GM18870 (cell line): Measurements from ENCODE around the gene PCIF1.
"Not testable (repeated sequence)": the region's sequence is repeated elsewhere in the genome, so short reads cannot be mapped to it uniquely, and the experiment has no call there.

ENCODE experiments used
- ATAC-seq: cut with Tn5 transposase; IDR thresholded peaks from one replicate; pipeline ENCODE4 v1.9.1; 2021; ENCODE audit warnings: moderate library complexity; ENCODE audit not compliant: unreplicated experiment

The PCIF1 gene

DNA sequence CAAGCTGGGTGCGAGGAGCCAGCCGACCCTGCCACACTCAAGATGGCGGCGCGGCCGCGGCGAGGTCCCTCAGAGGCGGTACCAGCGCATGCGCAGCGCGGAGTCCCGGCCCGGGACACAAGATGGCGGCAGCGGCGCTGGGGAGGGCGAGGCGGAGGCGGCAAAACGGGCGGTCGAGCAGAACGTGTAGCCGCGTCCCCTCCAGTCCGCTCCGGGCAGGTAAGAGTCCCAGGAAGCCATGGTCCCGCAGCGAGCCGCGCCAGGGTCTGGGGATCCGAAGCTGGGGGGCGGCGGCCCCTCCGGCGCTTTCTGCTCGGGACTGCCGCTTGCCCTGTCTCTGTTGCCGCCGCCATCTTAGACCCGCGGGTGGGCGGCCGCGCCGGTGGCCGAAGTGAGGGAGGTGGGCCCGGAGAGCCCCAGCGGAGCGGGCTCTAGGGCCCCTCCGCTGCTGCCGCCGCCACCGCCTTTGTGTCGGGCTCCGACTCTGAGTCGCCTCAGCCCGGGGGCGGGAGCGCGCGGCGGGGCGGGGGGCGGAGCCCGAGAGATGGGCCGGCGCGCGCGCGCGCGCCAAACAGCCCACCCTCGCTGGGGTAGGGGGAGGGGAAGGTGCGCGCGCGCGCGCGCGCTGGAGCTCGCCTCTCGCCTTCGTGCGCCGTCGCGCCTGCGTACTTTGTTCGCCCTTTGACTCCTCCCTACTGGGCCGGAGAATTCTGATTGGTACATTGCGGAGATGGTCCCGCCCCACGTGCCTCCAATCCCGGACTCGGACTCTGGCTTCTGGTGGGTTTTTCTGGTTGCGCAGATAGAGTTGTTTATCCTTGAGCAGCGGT lies at the start of gene PCIF1:
TSS of gene PCIF1 (plus strand) at position 98 of the 830 bp plus-strand sequence. CDS start 4,317 bp downstream, outside the sequence.
- ATAC-seq, result peak; percentile 74

DNA sequence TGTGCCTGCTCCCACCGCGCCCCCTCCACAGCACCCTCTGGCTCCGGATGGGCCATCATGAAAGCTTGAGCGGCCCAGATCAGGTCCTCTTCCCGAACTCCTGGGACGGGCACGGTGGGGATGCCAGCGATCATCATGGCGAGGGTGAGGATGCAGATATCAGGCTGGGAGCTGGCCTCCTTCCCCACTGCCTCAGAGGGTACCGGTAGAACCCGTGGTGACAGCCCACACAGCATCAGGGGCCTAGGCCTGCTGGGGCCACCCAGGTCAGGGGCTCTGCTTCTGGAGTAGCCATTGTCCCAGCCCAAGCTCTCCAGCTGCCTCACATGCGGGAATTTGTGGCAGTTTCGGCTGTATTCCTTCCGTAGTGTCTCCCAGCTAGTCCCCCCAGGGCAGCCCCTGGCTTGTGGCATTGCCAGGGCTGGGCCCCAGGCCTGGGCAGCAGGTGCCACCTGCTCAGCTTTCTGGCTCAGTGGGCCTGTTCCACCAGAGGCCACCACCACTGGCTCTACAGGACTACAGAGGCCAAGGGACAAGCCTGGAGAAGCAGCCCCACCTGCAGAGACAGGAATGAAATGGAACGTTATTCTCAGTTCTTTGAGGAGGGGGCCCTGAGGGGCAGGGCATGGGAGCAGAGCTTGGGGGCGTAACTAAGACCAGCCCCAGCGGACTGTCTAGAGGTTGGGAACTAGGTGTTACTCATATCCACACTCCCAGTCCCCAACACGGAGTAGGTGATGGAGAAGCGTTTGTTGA lies 47.7 kb upstream of the PCIF1 start:
- no peak for ATAC-seq

DNA sequence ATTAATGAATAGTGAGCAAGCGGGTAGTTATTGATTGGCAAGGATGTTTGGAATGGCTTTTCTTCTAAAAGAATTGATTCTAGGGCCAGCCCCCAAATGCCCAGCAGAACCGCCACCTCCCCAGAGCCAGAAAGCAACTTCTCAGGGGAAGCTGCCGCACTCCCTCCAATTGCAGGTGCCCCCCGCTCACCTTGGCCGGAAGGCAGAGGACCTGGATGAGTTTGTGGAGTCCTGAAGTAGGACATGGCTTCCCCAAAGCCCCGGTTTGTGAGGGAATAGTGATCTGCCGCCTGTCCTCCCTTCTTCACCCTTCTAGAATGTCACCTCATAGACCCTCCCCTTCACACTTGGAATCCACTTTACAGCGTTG lies 47.2 kb upstream of the PCIF1 start, which contains the start of gene SPATA25:
TSS of gene SPATA25 (minus strand) at position 277 of the 370 bp plus-strand sequence. CDS start at position 245, 32 bp downstream.
- no peak for ATAC-seq

DNA sequence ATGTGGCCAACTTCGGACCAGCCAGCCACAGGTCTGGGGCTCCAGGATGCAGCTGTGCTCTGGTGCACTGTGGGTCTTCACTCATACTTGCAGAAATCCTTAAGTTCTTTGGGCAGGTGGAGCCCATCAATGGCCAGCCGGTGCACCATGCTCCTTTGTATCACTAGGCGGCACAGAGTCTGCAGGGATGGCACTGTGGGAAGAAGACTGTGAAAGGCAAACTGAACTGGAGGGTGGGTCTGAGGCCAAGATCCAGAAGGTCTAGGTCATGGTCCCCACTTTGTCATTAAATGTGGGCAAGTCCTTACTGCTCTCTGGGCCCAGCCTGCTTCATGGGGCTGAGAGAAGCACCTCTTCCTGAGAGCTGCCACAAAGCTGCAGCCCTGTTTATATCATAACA lies 45.8 kb upstream of the PCIF1 start:
- ATAC-seq, result no peak

DNA sequence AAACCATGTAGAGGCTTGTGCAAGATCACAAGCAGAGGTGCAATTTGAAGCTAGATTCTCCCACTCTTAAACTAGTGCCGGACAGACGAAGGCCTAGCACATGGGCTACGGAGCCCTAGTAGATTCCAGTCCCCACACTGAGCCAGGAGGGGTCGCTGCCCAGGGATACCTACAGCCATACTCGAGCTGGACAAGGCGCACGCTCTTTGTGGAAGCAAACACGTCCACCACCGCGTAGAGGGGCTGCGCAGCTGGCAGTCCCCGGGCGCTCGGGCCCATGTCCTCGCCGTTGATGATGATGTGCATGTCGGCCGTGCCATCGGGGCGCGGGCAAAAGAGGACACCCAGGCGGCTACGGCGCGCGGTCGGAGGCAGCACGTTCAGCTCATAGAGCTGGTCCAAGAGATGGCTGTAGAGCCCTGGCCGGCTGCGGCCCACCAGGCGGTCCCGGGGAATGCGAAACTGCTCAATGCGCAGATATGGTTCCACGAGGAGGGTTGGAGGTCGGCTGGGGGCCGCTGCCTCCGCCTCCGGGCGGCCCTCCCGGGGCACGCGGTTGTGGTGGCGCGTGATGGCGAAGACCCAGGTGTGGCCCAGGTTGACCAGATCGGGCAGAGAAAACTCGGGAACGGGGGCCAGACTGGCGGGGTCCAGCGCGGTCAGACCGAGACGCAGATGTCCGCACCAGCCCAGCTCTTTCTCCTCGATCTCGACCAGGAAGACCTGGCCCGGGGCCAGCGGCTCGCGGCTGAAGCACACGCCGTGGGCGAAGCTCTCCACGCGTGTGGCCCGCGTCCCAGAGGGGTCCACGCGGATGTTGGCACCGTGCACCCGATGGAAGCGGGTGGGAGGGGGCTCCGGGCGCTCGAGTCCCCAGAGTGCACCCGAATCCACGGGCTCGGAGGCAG lies 44.2 kb upstream of the PCIF1 start:
- ATAC-seq, result peak; percentile 8

DNA sequence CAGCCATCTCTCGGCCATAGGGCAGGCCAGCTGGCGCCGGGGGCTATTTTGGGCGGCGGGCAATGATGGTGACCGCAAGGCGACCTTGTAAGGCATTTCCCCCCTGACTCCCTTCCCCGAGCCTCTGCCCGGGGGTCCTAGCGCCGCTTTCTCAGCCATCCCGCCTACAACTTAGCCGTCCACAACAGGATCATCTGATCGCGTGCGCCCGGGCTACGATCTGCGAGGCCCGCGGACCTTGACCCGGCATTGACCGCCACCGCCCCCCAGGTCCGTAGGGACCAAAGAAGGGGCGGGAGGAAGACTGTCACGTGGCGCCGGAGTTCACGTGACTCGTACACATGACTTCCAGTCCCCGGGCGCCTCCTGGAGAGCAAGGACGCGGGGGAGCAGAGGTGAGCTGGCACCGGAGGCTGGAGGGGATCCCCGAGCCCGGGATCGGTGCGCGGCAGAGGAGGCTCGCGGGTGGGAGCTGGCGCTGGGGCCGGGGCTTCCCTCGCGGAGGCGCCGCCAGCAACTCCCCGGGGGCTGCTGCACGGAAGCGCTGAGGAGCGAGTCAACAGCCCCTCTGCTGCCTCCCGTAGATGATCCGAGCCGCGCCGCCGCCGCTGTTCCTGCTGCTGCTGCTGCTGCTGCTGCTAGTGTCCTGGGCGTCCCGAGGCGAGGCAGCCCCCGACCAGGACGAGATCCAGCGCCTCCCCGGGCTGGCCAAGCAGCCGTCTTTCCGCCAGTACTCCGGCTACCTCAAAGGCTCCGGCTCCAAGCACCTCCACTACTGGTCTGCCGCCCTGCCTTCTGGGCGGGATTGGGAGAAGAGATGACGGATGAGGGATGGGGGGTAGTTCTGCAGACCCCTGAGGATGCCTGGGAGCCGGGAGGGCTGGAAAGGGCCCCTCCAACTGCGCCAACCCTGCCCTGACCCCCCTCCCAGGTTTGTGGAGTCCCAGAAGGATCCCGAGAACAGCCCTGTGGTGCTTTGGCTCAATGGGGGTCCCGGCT lies 43.2 kb upstream of the PCIF1 start, which contains the start of the genes CTSA and NEURL2:
TSS of gene CTSA (plus strand) at position 351 of the 999 bp plus-strand sequence. CDS start at position 585, 234 bp downstream.
TSS of gene NEURL2 (minus strand) at position 224 of the 999 bp plus-strand sequence. CDS start at position 7, 217 bp downstream.
- peak; percentile 54 for ATAC-seq

DNA sequence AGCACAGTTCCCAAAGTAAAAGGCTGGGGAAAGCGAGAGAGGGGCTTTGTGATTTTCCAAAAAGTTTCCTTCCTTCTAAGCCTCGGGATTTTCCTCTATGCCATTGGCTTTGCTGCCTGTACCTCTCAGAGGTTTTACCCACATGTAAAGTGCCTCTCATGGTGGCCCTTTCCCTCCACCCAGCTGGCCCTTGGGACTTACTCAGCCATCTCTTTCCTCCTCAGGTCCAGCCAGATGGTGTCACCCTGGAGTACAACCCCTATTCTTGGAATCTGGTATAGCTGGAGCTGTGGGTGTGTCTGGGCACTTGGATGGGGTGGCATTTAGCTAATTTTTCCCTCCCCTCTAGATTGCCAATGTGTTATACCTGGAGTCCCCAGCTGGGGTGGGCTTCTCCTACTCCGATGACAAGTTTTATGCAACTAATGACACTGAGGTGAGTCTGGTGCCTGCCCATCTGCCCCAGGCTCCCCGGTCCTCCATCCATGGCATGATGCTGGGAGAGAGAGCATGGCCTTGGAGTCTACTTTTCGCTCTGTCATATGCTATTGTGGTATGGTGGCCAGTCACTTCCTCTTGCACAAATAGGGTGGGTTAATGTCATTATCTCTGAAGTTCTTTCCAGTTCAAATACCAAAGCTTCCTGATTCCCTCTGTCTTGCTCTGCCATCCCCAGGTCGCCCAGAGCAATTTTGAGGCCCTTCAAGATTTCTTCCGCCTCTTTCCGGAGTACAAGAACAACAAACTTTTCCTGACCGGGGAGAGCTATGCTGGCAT lies 42.2 kb upstream of the PCIF1 start:
- ATAC-seq, result no peak

DNA sequence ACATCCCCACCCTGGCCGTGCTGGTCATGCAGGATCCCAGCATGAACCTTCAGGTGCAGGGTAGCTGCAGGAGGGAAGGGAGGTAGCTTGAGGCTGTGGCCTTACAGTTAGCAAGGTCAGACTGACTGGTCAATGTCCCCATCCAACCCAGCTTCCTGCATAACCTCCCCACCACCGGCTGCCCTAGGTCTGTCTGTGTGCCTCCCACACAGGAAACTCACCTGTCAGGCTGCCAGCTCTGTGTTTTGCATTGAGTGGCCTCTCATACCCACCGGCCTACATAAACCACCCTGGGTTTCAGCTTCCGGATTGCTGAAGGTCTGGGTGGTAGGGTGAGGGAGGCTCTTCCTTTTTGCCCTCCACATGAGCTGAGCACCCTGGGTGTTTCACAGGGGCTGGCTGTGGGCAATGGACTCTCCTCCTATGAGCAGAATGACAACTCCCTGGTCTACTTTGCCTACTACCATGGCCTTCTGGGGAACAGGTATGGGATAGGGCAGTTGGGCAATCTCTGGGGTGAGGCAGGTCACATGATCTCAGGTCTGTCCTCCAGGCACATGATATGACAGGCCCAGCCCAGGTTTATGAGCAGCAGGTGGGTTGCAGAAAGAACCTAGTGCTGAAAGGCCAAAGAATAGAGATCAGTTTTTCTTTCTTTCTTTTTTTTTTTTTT lies 41.5 kb upstream of the PCIF1 start:
- no peak for ATAC-seq

DNA sequence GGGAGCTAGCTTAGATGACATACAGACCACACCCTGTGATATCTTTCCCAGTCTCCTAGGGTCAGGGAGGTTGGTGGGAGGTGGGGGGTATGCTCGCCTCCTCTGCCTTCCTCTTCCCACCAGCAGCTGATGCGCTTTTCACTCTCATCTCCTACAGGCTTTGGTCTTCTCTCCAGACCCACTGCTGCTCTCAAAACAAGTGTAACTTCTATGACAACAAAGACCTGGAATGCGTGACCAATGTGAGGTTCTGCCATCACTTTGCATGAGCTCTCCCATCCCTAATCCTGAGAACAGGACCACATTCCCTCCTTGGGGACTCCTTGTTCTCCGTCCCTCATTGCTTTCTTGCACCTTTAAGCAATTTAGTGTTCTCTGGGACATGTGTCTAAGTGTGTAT lies 40.7 kb upstream of the PCIF1 start:
- ATAC-seq, result no peak

DNA sequence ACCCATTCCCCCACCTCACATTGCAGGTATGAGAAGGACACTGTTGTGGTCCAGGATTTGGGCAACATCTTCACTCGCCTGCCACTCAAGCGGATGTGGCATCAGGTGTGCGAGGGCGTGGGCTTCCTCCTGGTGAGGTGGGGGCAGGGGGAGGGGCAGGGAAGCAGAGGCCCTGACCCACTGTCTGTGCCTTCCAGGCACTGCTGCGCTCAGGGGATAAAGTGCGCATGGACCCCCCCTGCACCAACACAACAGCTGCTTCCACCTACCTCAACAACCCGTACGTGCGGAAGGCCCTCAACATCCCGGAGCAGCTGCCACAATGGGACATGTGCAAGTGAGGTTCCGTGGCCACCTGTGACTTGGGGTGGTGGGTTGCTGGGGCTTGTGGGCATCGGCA lies 39.7 kb upstream of the PCIF1 start:
- ATAC-seq, result no peak

DNA sequence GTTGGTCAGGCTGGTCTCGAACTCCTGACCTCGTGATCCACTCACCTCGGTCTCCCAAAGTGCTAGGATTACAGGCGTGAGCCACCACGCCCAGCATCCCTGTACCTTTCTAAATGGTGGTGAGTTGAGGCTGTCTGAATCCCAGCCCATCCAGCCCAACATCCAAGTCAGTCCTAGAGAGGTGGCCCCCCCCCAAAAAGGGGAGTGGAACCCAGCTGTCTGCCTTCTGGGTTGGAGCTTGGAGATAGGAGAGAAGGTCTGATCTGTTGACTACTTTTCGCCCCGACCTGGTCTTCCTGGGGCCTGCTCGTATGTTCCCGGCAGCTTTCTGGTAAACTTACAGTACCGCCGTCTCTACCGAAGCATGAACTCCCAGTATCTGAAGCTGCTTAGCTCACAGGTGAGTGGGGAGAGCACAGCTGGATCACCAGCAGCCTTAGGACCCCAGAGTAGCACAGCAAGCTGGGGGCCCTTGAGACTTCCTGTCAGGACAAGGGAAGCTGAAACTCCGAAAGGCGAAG lies 37.8 kb upstream of the PCIF1 start:
- ATAC-seq, result no peak

DNA sequence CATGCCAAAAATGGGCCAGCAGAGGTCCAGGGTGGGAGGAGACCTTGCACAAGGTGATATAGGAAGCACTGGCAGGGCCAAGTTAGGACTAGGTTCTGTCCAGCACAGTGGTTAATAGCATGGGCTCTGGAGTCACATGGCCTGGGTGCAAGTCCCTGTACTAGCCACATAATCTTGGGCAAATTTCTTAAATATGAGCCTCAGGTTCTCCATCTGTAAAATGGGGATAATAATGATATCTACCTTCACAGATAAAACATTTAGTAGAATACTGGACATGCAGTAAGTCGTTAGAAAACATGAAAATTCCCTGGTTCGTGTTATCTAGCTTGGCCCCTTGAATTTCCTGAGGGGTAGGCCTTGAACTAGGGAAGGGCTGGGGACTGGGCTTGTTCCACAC lies 37.2 kb upstream of the PCIF1 start:
- no peak for ATAC-seq

DNA sequence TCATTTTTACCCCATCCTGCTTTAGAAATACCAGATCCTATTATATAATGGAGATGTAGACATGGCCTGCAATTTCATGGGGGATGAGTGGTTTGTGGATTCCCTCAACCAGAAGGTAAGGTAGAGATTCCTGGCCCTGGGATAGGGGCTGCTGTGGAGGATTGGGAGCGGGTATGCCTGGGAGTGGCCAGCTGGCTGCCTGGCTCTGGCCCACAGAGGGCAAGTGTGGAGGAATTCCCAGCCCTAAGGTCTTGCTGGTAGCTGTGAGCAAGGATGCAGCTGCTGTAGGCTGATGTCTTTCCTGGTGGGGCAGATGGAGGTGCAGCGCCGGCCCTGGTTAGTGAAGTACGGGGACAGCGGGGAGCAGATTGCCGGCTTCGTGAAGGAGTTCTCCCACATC lies 36.8 kb upstream of the PCIF1 start:
- no peak for ATAC-seq

DNA sequence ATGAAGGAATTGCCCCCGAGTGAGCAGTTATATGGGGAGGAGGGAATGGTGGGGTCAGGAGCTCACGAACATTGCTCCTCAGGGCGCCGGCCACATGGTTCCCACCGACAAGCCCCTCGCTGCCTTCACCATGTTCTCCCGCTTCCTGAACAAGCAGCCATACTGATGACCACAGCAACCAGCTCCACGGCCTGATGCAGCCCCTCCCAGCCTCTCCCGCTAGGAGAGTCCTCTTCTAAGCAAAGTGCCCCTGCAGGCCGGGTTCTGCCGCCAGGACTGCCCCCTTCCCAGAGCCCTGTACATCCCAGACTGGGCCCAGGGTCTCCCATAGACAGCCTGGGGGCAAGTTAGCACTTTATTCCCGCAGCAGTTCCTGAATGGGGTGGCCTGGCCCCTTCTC lies 36.2 kb upstream of the PCIF1 start:
- ATAC-seq, result no peak

DNA sequence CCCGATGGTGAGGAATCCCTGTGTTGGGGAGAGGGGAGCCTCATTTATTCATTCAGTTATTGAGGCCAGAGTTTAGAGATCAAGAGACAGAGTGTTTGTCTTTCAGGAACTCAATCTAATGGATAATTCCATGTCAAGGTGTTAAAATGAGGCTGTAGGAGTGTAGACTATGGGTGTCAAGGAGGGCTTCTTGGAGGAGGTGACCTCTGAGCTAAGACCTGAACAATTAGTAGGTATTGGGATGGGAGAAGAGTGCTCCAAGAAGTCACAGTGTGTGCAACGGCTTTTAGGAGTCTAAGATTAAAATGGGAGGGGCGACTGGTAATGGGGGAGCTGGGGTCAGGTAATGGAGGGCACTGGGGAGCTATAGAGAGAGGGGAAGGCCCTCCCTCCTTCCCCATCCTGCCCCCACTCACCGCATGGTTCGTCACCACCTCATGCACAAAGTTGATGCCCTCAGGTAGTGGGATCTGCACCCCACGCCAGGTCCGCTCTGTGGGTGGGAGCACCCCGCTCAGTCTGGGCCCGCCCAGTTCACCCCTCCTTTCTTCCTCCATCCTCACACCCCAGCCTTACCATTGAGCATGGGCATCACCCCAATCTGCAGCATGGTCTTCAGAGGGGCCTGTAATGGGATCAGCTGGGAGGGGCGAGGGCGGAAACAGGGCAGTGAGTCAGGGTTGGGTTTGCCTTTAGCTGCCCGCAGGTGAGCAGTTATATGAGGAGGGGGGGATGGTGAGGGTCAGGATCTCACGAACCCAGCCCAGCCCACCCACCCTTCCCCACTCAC lies 35.2 kb upstream of the PCIF1 start:
- no peak for ATAC-seq

DNA sequence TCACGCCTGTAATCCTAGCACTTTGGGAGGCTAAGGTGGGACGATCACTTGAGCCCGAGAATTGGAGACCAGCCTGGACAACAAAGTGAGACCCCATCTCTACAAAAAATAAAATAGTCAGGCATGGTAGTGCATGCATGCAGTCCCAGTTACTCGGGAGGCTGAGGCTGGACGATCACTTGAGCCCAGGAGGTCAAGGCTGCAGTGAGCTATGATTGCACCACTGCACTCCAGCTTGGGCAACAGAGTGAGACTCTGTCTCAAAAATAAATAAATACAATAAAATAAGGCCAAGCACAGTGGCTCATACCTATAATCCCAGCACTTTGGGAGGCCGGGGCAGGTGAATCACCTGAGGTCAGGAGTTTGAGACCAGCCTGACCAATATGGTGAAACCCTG lies 33.2 kb upstream of the PCIF1 start:
- ATAC-seq, result not testable (repeated sequence)

DNA sequence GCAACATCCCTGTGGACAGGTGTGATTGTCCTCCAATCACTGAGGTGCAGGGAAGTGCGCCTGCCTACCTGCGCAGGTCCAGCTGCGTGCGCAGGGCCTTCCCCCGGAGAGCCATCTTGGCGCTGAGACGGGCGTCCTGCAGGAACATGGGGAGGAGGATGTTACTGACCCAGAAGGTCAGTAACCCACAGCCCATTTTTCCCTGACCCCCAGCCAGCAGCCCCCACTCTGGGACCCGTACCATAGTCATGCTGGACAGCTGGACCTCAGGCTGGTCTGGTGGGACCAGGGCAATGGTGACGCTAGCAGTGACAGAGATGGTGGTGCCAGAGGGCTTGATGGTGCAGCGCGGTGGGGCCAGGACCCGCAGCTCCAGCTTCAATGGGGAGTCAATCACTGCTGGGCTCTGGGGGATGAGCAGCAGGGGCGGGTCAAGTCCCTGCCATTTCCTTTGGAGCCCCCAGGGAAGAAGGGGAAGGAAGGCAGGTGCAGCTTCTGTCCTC lies 32.2 kb upstream of the PCIF1 start:
- no peak for ATAC-seq
